ENCODE results near the gene LRBA. TPM values are rescaled to one million over a fixed set of nuclear protein-coding genes. Genes with fewer than 3 reads are reported as not detected.

Gene LRBA
- total RNA-seq, 5 donors from 2014 or later (not counting 1 experiment from before 2014, with no cell fraction given) = 56.1 to 81.7 (median 56.9) TPM

DNA sequence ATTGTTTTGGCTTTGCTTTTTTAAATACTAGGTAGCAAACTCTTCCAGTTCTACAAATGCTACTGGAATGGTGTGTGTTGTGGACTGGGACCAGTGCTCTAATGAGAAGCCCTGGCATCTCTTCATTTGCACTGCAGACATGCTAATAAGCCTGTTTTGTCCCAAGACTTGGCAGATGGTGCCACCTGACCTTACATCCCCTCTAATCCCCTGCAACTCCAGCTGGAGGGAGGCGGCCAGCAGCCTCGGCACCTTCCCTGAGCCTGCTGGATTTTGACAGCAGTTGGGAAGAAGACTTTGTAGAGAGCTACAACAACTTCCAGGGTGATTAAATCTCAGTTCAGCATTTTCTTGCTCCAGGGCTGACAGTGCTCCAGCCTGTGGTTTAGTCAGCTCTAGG is 736.9 kb downstream of the LRBA start:
- POLR2A ChIA-PET = no interaction called here
- Mint-ChIP-seq H3K27me3 (no peaks in the 10 kb centered on the region), H3K27ac (no peak overlapping the region), H3K4me1 (peaks cover 0 to 4% (median 0%) of the 10 kb centered on the region in 3 donors), H3K36me3 (peaks cover 100% of the 10 kb centered on the region), H3K9me3 (peaks cover 0 to 15% (median 7%) of the 10 kb centered on the region in 3 donors), H3K4me3 (no peak overlapping the region)
- no peak for ATAC-seq (replicated peaks in 1 of 4)
- no peak overlapping the region for H3K27ac ChIP-seq (ENCODE audit: low read length)
- CTCF ChIA-PET = no interaction called here
- DNase-seq = no peak
- H3K4me1 ChIP-seq (ENCODE audit: control insufficient read depth in 1 of 2, extremely low read depth in 1 of 2, insufficient read depth in 2 of 2, low read length in 2 of 2) = no peaks in the 10 kb centered on the region
- no peak overlapping the region for H3K4me3 ChIP-seq (ENCODE audit: control insufficient read depth in 1 of 2, extremely low read depth in 1 of 2, low read length in 1 of 2)
- H3K36me3 ChIP-seq (ENCODE audit: control insufficient read depth in 2 of 2, extremely low read depth in 1 of 2, insufficient read depth in 1 of 2, low read length in 1 of 2) = peaks cover 21 to 46% of the 10 kb centered on the region in 2 donors
- no peaks in the 10 kb centered on the region for H3K9me3 ChIP-seq
- no CpG with 5 or more reads among the region's 2 CpGs for WGBS (ENCODE audit: insufficient coverage)
- no peaks in the 10 kb centered on the region for H3K27me3 ChIP-seq (replicated peaks in 1 of 2; ENCODE audit: control insufficient read depth in 2 of 2, extremely low read depth in 1 of 2, insufficient read depth in 2 of 2, low read length in 1 of 2)

DNA sequence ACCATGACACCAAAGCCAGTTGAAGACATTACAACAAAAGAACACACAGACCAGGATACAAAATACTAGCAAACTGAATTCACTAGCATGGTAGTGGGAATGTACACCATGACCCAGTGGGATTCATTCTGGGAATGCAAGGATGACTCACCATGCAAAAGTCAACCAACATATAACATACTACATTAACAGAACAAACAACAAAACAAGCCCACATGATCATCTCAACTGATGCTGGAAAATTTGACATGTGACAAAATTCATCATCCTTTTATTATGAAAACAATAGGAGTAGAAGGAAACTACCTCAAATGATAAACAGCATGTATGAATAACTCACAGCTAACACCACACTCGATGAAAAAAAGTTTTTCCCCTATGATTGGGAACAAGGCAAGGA is 746.6 kb downstream of the LRBA start:
- no peak overlapping the region for H3K27ac Mint-ChIP-seq
- Histone ChIP-seq H3K36me3 (ENCODE audit: control insufficient read depth in 2 of 2, extremely low read depth in 1 of 2, insufficient read depth in 1 of 2, low read length in 1 of 2) (peaks cover 7 to 23% of the 10 kb centered on the region in 2 donors), H3K4me3 (ENCODE audit: control insufficient read depth in 1 of 2, extremely low read depth in 1 of 2, low read length in 1 of 2) (no peak overlapping the region), H3K27ac (ENCODE audit: low read length) (no peak overlapping the region), H3K9me3 (no peaks in the 10 kb centered on the region), H3K27me3 (replicated peaks in 1 of 2; ENCODE audit: control insufficient read depth in 2 of 2, extremely low read depth in 1 of 2, insufficient read depth in 2 of 2, low read length in 1 of 2) (no peaks in the 10 kb centered on the region), H3K4me1 (ENCODE audit: control insufficient read depth in 1 of 2, extremely low read depth in 1 of 2, insufficient read depth in 2 of 2, low read length in 2 of 2) (no peaks in the 10 kb centered on the region)
- H3K36me3 Mint-ChIP-seq = peaks cover 82% of the 10 kb centered on the region
- H3K4me1 Mint-ChIP-seq = peaks cover 0 to 2% (median 0%) of the 10 kb centered on the region in 3 donors
- ChIA-PET POLR2A (no interaction called here), CTCF (no interaction called here)
- DNase-seq = no peak
- H3K9me3 Mint-ChIP-seq = no peaks in the 10 kb centered on the region
- H3K4me3 Mint-ChIP-seq = no peak overlapping the region
- no peak for ATAC-seq (replicated peaks in 1 of 4)
- no peaks in the 10 kb centered on the region for H3K27me3 Mint-ChIP-seq
- no CpG with 5 or more reads among the region's 1 CpG for WGBS (ENCODE audit: insufficient coverage)

DNA sequence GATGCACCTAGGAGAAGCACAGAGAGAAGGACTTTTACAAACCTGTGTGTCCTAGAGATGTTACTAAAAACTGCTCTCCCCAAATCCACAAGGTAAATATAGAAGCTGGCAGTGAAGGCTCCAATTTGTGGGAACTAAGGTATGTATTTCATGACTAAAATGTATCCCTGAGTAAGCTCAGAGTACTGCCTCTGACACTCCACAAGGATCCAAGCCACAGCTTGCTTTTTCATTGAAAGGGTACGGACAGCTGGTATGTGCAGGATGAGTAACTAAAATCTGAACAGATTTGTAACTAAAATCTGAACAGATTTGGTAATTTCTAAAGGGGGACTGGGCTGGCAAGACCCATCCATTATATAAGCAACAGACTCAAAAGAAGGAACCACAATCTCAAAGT is 749.3 kb downstream of the LRBA start:
- Mint-ChIP-seq H3K4me3 (no peak overlapping the region), H3K27me3 (no peaks in the 10 kb centered on the region), H3K27ac (no peak overlapping the region), H3K36me3 (peaks cover 77% of the 10 kb centered on the region), H3K9me3 (no peaks in the 10 kb centered on the region), H3K4me1 (peaks cover 0 to 2% (median 0%) of the 10 kb centered on the region in 3 donors)
- CTCF ChIA-PET = no interaction called here
- no peaks in the 10 kb centered on the region for H3K27me3 ChIP-seq (replicated peaks in 1 of 2; ENCODE audit: control insufficient read depth in 2 of 2, extremely low read depth in 1 of 2, insufficient read depth in 2 of 2, low read length in 1 of 2)
- WGBS (ENCODE audit: insufficient coverage) = no CpG with 5 or more reads among the region's 1 CpG
- DNase-seq (no peak), ATAC-seq (replicated peaks in 1 of 4) (no peak)
- POLR2A ChIA-PET = no interaction called here
- no peaks in the 10 kb centered on the region for H3K4me1 ChIP-seq (ENCODE audit: control insufficient read depth in 1 of 2, extremely low read depth in 1 of 2, insufficient read depth in 2 of 2, low read length in 2 of 2)
- no peaks in the 10 kb centered on the region for H3K9me3 ChIP-seq
- H3K36me3 ChIP-seq (ENCODE audit: control insufficient read depth in 2 of 2, extremely low read depth in 1 of 2, insufficient read depth in 1 of 2, low read length in 1 of 2) = peaks cover 2 to 16% of the 10 kb centered on the region in 2 donors
- no peak overlapping the region for H3K27ac ChIP-seq (ENCODE audit: low read length)
- no peak overlapping the region for H3K4me3 ChIP-seq (ENCODE audit: control insufficient read depth in 1 of 2, extremely low read depth in 1 of 2, low read length in 1 of 2)

DNA sequence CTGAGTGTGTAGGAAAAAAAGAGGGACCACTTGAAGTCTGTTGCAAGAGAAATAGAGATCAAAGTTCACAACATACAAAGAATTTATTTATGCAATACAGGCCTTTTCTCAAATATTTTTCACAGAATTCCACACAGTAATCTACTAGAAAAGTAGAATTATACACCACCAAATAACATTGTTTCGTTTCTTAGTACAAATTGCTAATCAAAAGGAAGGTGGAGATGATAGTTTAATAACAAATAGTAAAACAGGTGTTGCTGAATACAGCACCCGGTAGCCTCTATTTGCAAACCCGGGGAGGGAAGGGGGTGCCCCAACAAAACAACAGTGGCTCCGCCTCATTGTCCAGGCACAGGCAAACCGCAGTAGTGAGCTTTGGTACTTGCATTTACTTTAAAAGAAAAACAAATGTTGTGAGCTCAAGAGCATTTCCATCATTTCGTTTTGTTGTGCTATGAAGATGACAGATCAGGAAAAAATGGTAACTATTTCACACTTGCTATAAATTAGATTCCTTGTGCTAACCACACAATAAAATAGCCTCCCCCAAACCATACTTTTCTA is 750.4 kb downstream of the LRBA start:
- 97% methylated on average over 3 of the region's 6 CpGs for WGBS (ENCODE audit: insufficient coverage)
- Histone ChIP-seq H3K4me3 (ENCODE audit: control insufficient read depth in 1 of 2, extremely low read depth in 1 of 2, low read length in 1 of 2) (no peak overlapping the region), H3K4me1 (ENCODE audit: control insufficient read depth in 1 of 2, extremely low read depth in 1 of 2, insufficient read depth in 2 of 2, low read length in 2 of 2) (no peaks in the 10 kb centered on the region), H3K27ac (ENCODE audit: low read length) (no peak overlapping the region), H3K27me3 (replicated peaks in 1 of 2; ENCODE audit: control insufficient read depth in 2 of 2, extremely low read depth in 1 of 2, insufficient read depth in 2 of 2, low read length in 1 of 2) (no peaks in the 10 kb centered on the region), H3K36me3 (ENCODE audit: control insufficient read depth in 2 of 2, extremely low read depth in 1 of 2, insufficient read depth in 1 of 2, low read length in 1 of 2) (peaks cover 0 to 11% of the 10 kb centered on the region in 2 donors), H3K9me3 (no peaks in the 10 kb centered on the region)
- ATAC-seq (replicated peaks in 1 of 4) (no peak), DNase-seq (no peak)
- ChIA-PET CTCF (no interaction called here), POLR2A (no interaction called here)
- Mint-ChIP-seq H3K27me3 (no peaks in the 10 kb centered on the region), H3K4me3 (no peak overlapping the region), H3K27ac (no peak overlapping the region), H3K36me3 (peaks cover 75% of the 10 kb centered on the region), H3K9me3 (no peaks in the 10 kb centered on the region), H3K4me1 (peaks cover 0 to 3% (median 2%) of the 10 kb centered on the region in 3 donors)

DNA sequence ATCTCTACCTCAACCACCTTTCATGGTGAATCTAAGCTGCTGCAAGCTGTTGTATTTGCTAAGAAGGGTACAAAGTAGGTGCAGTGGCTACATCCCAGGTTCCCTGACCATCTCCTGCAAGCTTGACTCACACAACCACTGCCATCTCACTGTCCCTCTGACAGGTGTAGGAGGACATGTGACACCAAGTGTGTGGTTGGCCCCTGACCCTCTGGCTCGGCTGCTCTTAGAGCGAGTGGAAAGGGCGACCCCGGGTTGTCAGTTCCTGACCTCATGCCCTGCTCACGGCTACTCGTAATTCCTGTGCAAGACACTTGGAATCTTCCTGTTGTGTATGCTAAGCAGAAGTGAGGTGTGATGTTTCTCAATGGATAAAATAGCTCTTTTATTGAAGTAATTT is 752.5 kb downstream of the LRBA start:
- no peak overlapping the region for H3K27ac Mint-ChIP-seq
- peaks cover 0 to 5% (median 2%) of the 10 kb centered on the region in 3 donors for H3K4me1 Mint-ChIP-seq
- Histone ChIP-seq H3K4me1 (ENCODE audit: control insufficient read depth in 1 of 2, extremely low read depth in 1 of 2, insufficient read depth in 2 of 2, low read length in 2 of 2) (no peaks in the 10 kb centered on the region), H3K36me3 (ENCODE audit: control insufficient read depth in 2 of 2, extremely low read depth in 1 of 2, insufficient read depth in 1 of 2, low read length in 1 of 2) (peaks cover 0 to 11% of the 10 kb centered on the region in 2 donors), H3K4me3 (ENCODE audit: control insufficient read depth in 1 of 2, extremely low read depth in 1 of 2, low read length in 1 of 2) (no peak overlapping the region), H3K9me3 (no peaks in the 10 kb centered on the region), H3K27ac (ENCODE audit: low read length) (no peak overlapping the region), H3K27me3 (replicated peaks in 1 of 2; ENCODE audit: control insufficient read depth in 2 of 2, extremely low read depth in 1 of 2, insufficient read depth in 2 of 2, low read length in 1 of 2) (no peaks in the 10 kb centered on the region)
- ChIA-PET CTCF (interaction anchor here in 1 of 2 donors (0.6 kb wide), 1 partner anchor 54 kb away, joined by 3 read pairs; no protein-coding TSS in a partner anchor), POLR2A (no interaction called here)
- H3K27me3 Mint-ChIP-seq = no peaks in the 10 kb centered on the region
- WGBS (ENCODE audit: insufficient coverage) = 93% methylated on average over 6 of the region's 6 CpGs
- H3K9me3 Mint-ChIP-seq = no peaks in the 10 kb centered on the region
- ATAC-seq (replicated peaks in 1 of 4) (no peak), DNase-seq (no peak)
- no peak overlapping the region for H3K4me3 Mint-ChIP-seq
- peaks cover 60% of the 10 kb centered on the region for H3K36me3 Mint-ChIP-seq

DNA sequence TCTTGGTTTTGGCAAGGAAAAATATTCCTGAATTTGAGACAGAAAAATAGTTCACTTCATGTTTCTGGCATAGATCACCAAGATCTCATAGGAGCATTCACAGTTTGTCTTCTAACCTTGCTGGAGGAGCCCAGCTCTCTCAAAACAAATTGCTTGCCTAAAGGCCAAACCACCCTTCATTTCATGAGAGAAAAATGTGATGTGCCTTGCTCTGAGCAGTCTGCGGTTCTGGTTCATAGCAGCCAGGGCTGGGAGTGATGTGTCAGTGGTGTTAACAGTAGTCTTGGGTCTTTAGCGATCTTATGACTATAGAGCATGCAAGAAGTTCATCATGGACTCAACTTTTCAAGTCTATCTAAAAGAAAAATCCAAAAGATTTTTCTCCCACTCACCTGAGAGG is 753.5 kb downstream of the LRBA start:
- CTCF ChIA-PET = no interaction called here
- H3K9me3 Mint-ChIP-seq = no peaks in the 10 kb centered on the region
- Histone ChIP-seq H3K27ac (ENCODE audit: low read length) (no peak overlapping the region), H3K4me1 (ENCODE audit: control insufficient read depth in 1 of 2, extremely low read depth in 1 of 2, insufficient read depth in 2 of 2, low read length in 2 of 2) (no peaks in the 10 kb centered on the region), H3K4me3 (ENCODE audit: control insufficient read depth in 1 of 2, extremely low read depth in 1 of 2, low read length in 1 of 2) (no peak overlapping the region), H3K27me3 (replicated peaks in 1 of 2; ENCODE audit: control insufficient read depth in 2 of 2, extremely low read depth in 1 of 2, insufficient read depth in 2 of 2, low read length in 1 of 2) (no peaks in the 10 kb centered on the region), H3K9me3 (no peaks in the 10 kb centered on the region), H3K36me3 (ENCODE audit: control insufficient read depth in 2 of 2, extremely low read depth in 1 of 2, insufficient read depth in 1 of 2, low read length in 1 of 2) (peaks cover 0 to 11% of the 10 kb centered on the region in 2 donors)
- H3K36me3 Mint-ChIP-seq = peaks cover 50% of the 10 kb centered on the region
- 100% methylated on average over 1 of the region's 2 CpGs for WGBS (ENCODE audit: insufficient coverage)
- DNase-seq = no peak
- peaks cover 0 to 5% (median 0%) of the 10 kb centered on the region in 3 donors for H3K4me1 Mint-ChIP-seq
- H3K4me3 Mint-ChIP-seq = no peak overlapping the region
- no peak for ATAC-seq (replicated peaks in 1 of 4)
- no peaks in the 10 kb centered on the region for H3K27me3 Mint-ChIP-seq
- POLR2A ChIA-PET = no interaction called here
- no peak overlapping the region for H3K27ac Mint-ChIP-seq
